AG10803 (cell line): ENCODE measurements around the gene GATAD2B.

Experiments used
- DNase-seq: peaks from one replicate; pipeline ENCODE4 v3.0.0; 2010; ENCODE audit warnings: low read depth
- H3K4me3 ChIP-seq: 2 replicates; pipeline ENCODE4 v1.5.1; 2011; ENCODE audit warnings: mild to moderate bottlenecking, low read length, control low read depth
- CTCF ChIP-seq: conservative IDR thresholded peaks from 2 replicates; pipeline ENCODE4 v1.5.1; 2011; ENCODE audit warnings: mild to moderate bottlenecking, low read length, control low read depth, inconsistent platforms

GATAD2B gene

GRCh38 chr1:153780551-153780950 lies 142.2 kb downstream of the GATAD2B start:
- H3K4me3 ChIP-seq: no peak overlapping the region
- TF ChIP-seq CTCF: no peak
- DNase-seq: no peak

GRCh38 chr1:153779781-153780541 lies 142.8 kb downstream of the GATAD2B start:
- no peak for TF ChIP-seq CTCF
- H3K4me3 ChIP-seq: no peak overlapping the region
- no peak for DNase-seq

GRCh38 chr1:153778824-153779519 lies 143.8 kb downstream of the GATAD2B start:
- no peak overlapping the region for H3K4me3 ChIP-seq
- no peak for DNase-seq
- TF ChIP-seq CTCF: no peak

GRCh38 chr1:153778051-153778823 lies 144.5 kb downstream of the GATAD2B start:
- no peak for DNase-seq
- H3K4me3 ChIP-seq: no peak overlapping the region
- no peak for TF ChIP-seq CTCF

- no peak for TF ChIP-seq CTCF
- DNase-seq: no peak
- H3K4me3 ChIP-seq: no peak overlapping the region
Measured at GRCh38 chr1:153777648-153778047, 145.1 kb downstream of the GATAD2B start.

- DNase-seq: no peak
- H3K4me3 ChIP-seq: no peak overlapping the region
- no peak for TF ChIP-seq CTCF
Measured at GRCh38 chr1:153776845-153777370, 145.9 kb downstream of the GATAD2B start.
